Measurements from ENCODE around the gene SHFL. TPM values are rescaled to one million over a fixed set of nuclear protein-coding genes. Genes with fewer than 3 reads are reported as not detected.

Gene SHFL
- total RNA-seq, 1 experiment from 2014 or later, result 18.5 TPM

GRCh38 chr19:10091895-10092641 is 6.0 kb downstream of the SHFL start:
- intact Hi-C loops (cut with micrococcal nuclease), result no loop called here
- ATAC-seq, result no peak

More at GRCh38 chr19:10091895-10092641, 6.0 kb downstream of the SHFL start:
- Histone ChIP-seq H3K4me1 (ENCODE audit: control insufficient read depth in 1 of 2, insufficient read depth in 2 of 2, low read length in 2 of 2) (peaks cover 11 to 14% of the 10 kb centered on the region in 2 experiments), H3K36me3 (ENCODE audit: control insufficient read depth in 1 of 2, insufficient read depth in 2 of 2, low read length in 2 of 2) (no peaks in the 10 kb centered on the region), H4K20me1 (ENCODE audit: insufficient read depth) (no peaks in the 10 kb centered on the region), H3K27ac (ENCODE audit: low read depth, low read length) (no peak overlapping the region), H3K9me2 (ENCODE audit: insufficient read depth) (no peaks in the 10 kb centered on the region), H3K9me3 (ENCODE audit: control insufficient read depth in 1 of 2, insufficient read depth in 1 of 2, low read depth in 1 of 2, low read length in 2 of 2) (no peaks in the 10 kb centered on the region), H3K79me2 (ENCODE audit: insufficient read depth, low read length) (no peaks in the 10 kb centered on the region), H3K9ac (ENCODE audit: low read length) (no peak overlapping the region), H3K4me2 (ENCODE audit: low read length) (no peak overlapping the region), H2AFZ (ENCODE audit: low read depth, low read length, poor library complexity, severe bottlenecking) (no peak overlapping the region), H3K27me3 (ENCODE audit: insufficient read depth, low read length) (no peaks in the 10 kb centered on the region), H3K4me3 (replicated peaks in 1 of 2; ENCODE audit: low read depth in 1 of 2, low read length in 2 of 2) (no peak overlapping the region)
- BruUV-seq (replicated peaks), result no TSS peak
- POLR2A ChIA-PET, result no interaction called here
- RAD21 ChIA-PET (ENCODE audit: low non-redundant PET in 1 of 2, low total read pairs in 2 of 2, uncharacterized antibody in 2 of 2, unreplicated experiment in 2 of 2), result no interaction called here
- TF ChIP-seq SIN3A (IDR thresholded peaks at IDR 0.05; ENCODE audit: low read depth) (no peak), ZNF274 (IDR thresholded peaks at IDR 0.05; ENCODE audit: low read depth, low read length) (no peak), EZH2 (IDR thresholded peaks at IDR 0.05) (no peak), CEBPB (IDR thresholded peaks at IDR 0.05; ENCODE audit: low read depth) (no peak), ZBTB33 (IDR thresholded peaks at IDR 0.05; ENCODE audit: extremely low read depth, insufficient replicate concordance, low read length) (no peak), CTCF (IDR thresholded peaks at IDR 0.05 in 2 of 3, conservative IDR thresholded peaks at IDR 0.05 in 1 of 3; ENCODE audit: borderline replicate concordance in 1 of 3, insufficient read depth in 1 of 3, low read depth in 2 of 3, low read length in 2 of 3) (no peak), POLR2AphosphoS5 (IDR thresholded peaks at IDR 0.05; ENCODE audit: low read depth, low read length) (no peak), ATF3 (IDR thresholded peaks at IDR 0.05) (no peak), SP1 (IDR thresholded peaks at IDR 0.05; ENCODE audit: low read depth) (no peak), CBX3 (IDR thresholded peaks at IDR 0.05; ENCODE audit: low read depth) (no peak), SRF (IDR thresholded peaks at IDR 0.05; ENCODE audit: low read depth) (no peak), EGR1 (IDR thresholded peaks at IDR 0.05; ENCODE audit: low read depth) (no peak), EZH2phosphoT487 (IDR thresholded peaks at IDR 0.05; ENCODE audit: borderline replicate concordance) (no peak), YY1 (IDR thresholded peaks at IDR 0.05; ENCODE audit: extremely low read depth, insufficient replicate concordance, low read depth, low read length) (no peak), REST (IDR thresholded peaks at IDR 0.05; ENCODE audit: low read depth) (no peak), MAX (IDR thresholded peaks at IDR 0.05) (no peak), ZFX (IDR thresholded peaks at IDR 0.05) (no peak)
- CTCF ChIA-PET, result no interaction called here
- DNase-seq (ENCODE audit: low read depth, low spot score), result no peak
